Amniotic epithelial cell (primary cell): ENCODE results near the gene PCMTD2.

Experiments
- DNase-seq: peaks from one replicate; pipeline ENCODE4 v3.0.0-alpha.2; 2010; ENCODE audit warnings: low read depth

PCMTD2 gene

GRCh38 chr20:64238851-64239387, 16.6 kb upstream of the PCMTD2 start:
- no peak for DNase-seq

GRCh38 chr20:64239449-64240242, 15.9 kb upstream of the PCMTD2 start:
- DNase-seq = no peak

- no peak for DNase-seq
Measured at GRCh38 chr20:64240243-64241015, 15.1 kb upstream of the PCMTD2 start.

DNA sequence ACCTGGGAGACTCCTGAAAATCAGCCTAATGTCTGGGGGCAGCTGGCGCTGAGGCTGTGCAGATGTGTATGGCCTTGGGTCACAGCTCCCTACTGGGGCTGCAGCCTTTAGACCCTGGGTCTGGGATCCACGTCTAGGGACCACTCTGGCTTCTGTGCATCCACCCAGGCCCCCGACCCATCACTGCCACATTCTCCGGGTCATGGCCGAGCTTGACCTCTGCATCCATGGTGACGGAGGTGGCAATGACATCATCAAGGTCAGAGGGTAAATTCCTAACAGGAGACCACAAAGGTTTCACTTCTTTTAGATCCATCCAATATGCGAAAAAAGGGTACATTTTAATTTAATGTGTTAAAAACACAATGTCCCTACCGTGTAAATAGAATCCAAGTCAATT, 14.5 kb upstream of the PCMTD2 start:
- DNase-seq = no peak

GRCh38 chr20:64242003-64242796, 13.3 kb upstream of the PCMTD2 start:
- DNase-seq = no peak

- DNase-seq = no peak
Measured at GRCh38 chr20:64242797-64243475, 12.6 kb upstream of the PCMTD2 start.

GRCh38 chr20:64244281-64244805, 11.2 kb upstream of the PCMTD2 start:
- no peak for DNase-seq

GRCh38 chr20:64244870-64245603, 10.5 kb upstream of the PCMTD2 start:
- DNase-seq = no peak

DNA sequence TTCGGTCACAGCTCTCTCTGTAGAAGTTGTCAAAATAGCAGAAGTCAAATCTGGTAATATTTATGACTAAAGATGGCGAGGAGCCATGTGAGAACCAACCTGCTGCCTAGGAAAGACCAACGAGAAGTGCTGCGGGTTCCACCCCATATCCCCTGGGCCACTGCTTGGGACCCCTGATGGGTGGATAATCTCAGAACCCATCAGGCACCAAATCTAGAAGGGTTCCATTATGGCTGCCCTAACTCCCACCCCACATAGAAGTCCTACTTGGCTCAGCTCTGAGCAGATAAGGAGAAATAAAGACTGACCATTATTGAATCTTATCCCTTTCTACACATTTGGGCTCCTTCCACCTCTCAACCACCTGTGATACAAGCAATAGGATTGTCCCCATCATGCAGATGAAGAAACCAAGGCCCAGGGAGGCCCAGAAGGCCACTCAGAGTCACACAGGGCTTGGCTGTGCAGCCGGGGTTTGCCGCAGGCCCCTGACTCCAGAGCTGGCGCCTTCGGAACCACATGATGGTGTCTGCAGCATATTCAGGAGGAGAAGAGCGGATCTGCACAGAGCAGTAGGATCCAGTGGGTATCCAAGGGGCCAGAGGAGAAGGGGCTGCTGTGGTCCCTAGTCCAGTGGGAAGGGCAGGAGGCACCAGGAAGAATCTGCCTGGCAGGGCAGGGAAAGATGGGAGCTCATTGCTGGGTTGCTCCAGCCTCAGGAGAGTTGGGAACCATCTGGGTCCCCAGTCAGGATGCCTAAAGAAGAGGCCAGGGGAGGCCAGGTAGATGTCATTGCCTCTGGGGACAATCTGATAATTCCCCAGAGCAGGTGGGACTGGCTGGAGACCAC, 9.6 kb upstream of the PCMTD2 start:
- DNase-seq = no peak

DNA sequence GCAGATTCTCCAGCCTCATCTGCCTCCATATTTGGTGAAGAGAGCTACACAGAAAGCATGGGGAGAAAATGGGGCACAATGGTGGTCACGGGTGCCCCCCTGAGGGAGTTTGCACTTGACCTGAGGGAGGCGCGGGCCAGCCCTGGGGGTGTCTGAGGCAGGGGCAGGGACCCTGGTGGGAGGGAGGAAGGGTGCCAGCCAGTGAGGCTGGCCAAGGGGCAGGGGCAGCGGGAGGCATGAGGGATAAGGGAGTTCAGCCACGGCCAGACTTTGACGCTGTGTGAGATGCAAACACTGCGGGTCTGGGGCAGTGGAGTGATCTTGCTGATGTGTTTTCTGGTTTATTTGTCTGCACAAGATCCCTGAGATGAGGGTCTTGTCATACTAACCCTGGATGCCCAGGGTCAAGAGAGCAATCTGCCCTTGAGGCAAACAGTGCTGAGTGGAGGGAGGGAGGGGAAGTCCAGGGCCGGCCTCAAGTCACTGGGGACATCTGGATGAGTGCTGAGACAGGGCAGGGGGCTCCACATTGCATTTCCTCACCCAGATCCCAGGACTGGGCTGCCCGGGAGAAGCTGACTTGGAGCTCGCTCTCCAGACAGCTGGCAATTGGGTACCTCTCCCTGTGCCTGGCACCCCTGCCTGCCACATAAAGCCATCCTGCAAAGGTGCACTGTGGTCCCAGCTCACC, 8.8 kb upstream of the PCMTD2 start:
- DNase-seq = no peak

DNA sequence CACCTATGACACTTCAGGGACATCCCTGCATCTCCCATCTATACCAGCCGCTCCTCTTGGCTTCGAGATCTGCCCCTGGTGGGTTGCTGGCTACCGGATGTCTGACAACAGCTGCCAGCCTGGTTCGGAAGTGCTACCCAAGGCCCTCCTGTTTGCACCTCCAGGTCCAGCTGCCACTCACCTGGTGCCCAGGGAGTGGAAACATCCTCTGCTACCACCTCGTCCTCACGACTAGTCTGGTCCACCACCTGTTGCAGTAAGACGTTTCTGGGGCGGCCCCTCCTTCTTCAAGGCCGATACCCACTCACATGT, 8.3 kb upstream of the PCMTD2 start:
- DNase-seq = no peak

- DNase-seq = no peak
Measured at GRCh38 chr20:64247970-64248841, 7.3 kb upstream of the PCMTD2 start.

DNA sequence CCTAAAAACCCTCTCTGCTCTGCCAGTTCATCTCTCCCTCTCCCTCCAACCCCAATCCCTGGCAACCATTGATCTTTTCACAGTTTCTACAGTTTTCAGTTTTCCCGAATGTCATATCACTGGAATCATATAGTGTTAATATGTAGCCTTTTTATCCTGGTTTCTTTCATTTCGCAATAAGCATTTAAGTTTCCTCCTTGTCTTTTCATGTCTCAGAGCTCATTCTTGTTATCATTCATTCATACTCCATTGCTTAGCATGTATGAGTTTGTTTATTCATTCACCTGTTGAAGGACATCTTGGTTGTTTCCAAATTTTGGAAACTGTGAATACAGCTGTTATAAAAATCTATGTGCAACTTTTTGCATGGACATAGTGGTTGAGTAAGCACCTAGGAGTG, 5.5 kb upstream of the PCMTD2 start:
- DNase-seq = no peak

DNA sequence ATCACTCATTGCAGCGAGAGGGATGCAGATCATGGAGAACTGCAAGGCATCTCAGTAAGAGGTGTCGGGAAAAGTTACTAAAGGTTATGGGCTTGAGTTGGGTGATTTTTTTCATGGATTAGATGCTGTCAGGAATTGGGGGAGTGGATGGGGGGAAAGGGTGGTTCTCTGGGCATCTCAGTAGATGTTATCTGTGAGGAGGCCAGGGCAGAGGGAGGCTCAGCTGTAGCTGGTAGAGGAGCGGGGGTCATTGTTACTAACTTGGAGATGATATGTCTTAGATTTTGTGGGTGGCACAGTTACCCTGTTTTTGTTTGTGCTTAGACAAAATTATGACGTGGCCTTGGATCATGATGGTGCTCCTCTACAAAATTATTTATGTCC, 2.6 kb upstream of the PCMTD2 start:
- DNase-seq = no peak

DNA sequence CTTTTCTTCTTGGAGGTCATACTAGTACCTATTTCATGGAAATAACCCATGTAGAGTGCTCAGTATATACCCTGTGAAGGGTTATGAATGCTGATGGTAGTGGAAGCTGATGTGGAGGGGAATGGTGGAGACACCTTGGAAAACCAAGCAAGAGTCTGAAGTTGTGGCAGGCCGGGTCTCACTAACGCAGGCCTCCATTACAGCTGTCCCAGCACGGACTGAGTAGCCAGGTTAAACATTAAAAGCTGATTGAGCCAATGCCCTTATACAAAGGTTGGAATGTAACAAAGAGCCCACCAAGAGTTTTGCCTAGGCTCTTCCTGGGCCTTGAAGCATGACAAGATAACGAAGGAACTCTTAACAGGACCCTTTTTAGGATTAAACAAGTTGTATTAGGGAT, 2.1 kb upstream of the PCMTD2 start:
- no peak for DNase-seq

GRCh38 chr20:64254156-64254555, 1.4 kb upstream of the PCMTD2 start:
- no peak for DNase-seq

DNA sequence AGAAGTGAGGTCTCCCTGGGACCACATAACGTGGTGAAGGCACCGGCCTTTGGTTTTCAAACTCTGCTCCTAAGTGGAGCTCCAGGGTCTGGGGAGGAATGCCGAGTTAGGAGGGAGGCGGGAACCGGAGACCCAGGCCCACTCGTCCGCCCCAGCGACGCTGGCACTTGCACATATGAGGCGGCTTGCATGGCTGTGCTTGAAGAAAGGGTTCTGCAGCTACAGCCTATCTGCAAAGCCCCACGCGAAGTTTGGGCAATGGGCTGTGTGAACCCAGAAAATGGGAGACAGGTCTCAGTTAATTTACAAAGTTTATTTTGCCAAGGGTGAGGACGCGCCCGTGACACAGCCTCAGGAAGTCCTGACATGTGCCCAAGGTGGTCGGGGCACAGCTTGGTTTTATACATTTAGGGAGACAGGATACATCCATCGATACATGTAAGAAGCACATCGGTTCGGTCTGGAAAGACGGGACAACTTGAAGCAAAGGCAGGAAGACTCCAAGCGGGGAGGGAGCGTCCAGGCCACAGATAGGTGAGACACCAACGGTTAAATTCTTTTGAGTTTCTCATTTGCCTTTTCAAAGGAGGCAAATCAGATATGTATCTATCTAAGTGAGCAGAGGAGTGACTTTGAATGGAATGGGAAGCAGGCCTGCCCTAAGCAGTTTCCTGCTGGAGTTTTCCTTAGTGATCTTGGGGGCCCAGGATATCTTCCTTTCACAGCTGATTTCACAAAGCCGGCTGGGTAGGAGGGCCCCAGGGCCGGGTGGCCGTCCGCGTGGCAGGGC, 782 bp upstream of the PCMTD2 start:
- no peak for DNase-seq
